NCI-H1694 (cell line): ENCODE data around the gene ZBTB7C.

Source experiments
- DNase-seq: peaks from one replicate; lab custom pipeline; 2025; lab: John Stamatoyannopoulos, UW

ZBTB7C gene

GRCh38 chr18:47992976-47993375 is 416.2 kb downstream of the ZBTB7C start:
- no peak for DNase-seq

GRCh38 chr18:47992266-47992665 is 416.9 kb downstream of the ZBTB7C start:
- no peak for DNase-seq

- no peak for DNase-seq
These were observed 418.2 kb downstream of the ZBTB7C start for GRCh38 chr18:47990981-47991380.

GRCh38 chr18:47987388-47987699 is 421.8 kb downstream of the ZBTB7C start:
- DNase-seq, result no peak

GRCh38 chr18:47986620-47987387 is 422.4 kb downstream of the ZBTB7C start:
- DNase-seq, result peak; percentile 69

- DNase-seq, result no peak
These were observed 423.3 kb downstream of the ZBTB7C start for GRCh38 chr18:47985866-47986265.

- DNase-seq, result no peak
These were observed 424.2 kb downstream of the ZBTB7C start for GRCh38 chr18:47984991-47985390.

GRCh38 chr18:47983946-47984345 is 425.2 kb downstream of the ZBTB7C start:
- peak; percentile 91 for DNase-seq

GRCh38 chr18:47983055-47983454 is 426.1 kb downstream of the ZBTB7C start:
- no peak for DNase-seq

GRCh38 chr18:47981830-47982229 is 427.4 kb downstream of the ZBTB7C start:
- DNase-seq, result no peak

- no peak for DNase-seq
These were observed 427.9 kb downstream of the ZBTB7C start for GRCh38 chr18:47981320-47981719.

GRCh38 chr18:47979611-47980200 is 429.5 kb downstream of the ZBTB7C start:
- no peak for DNase-seq

GRCh38 chr18:47978603-47979002 is 430.6 kb downstream of the ZBTB7C start:
- DNase-seq, result no peak

GRCh38 chr18:47978141-47978540 is 431.0 kb downstream of the ZBTB7C start:
- no peak for DNase-seq
